Heart left ventricle (tissue), 16 donors: Measurements from ENCODE around the gene SPTBN4. TPM values are rescaled to one million over a fixed set of nuclear protein-coding genes. Genes with fewer than 3 reads are reported as not detected.

Source experiments
- ATAC-seq, 4 donors: fragments of 200-7000 bp; cut with Tn5 transposase; one replicate each; pipeline ENCODE4 v1.9.1; 2020 to 2022; ENCODE audit warnings: moderate library complexity in 4 of 4, mild to moderate bottlenecking in 3 of 4, moderate number of reproducible peaks in 1 of 4
- DNase-seq, 5 donors: peaks; one replicate each; pipeline ENCODE4 v3.0.0-alpha.2; 2020
- H3K27ac ChIP-seq, 12 donors: fragments of 200-600 bp; sonication (generic) in 4 of 12; one replicate each; pipeline versions ENCODE4 v1.5.0 to v1.8.0; 2016 to 2022; ENCODE audit warnings: mild to moderate bottlenecking in 2 of 12
- H3K27me3 ChIP-seq, 9 donors: fragments of 200-600 bp; sonication (generic) in 2 of 9; one replicate each; pipeline versions ENCODE4 v1.5.1 to v1.8.0; 2016 to 2022; ENCODE audit warnings: mild to moderate bottlenecking in 3 of 9
- H3K36me3 ChIP-seq, 9 donors: fragments of 200-600 bp; sonication (generic) in 2 of 9; one replicate each; pipeline versions ENCODE4 v1.5.0 to v1.8.0; 2018 to 2022; ENCODE audit warnings: mild to moderate bottlenecking in 2 of 9
- H3K4me1 ChIP-seq, 12 donors: fragments of 200-600 bp; sonication (generic) in 4 of 12; one replicate each; pipeline versions ENCODE4 v1.5.0 to v1.8.0; 2016 to 2022; ENCODE audit warnings: mild to moderate bottlenecking in 3 of 12
- H3K4me3 ChIP-seq, 12 donors: fragments of 200-600 bp; sonication (generic) in 4 of 12; one replicate each; pipeline versions ENCODE4 v1.5.0 to v1.8.0; 2017 to 2022; ENCODE audit warnings: mild to moderate bottlenecking in 9 of 12, moderate library complexity in 4 of 12
- H3K9me3 ChIP-seq, 12 donors: fragments of 200-600 bp; sonication (generic) in 4 of 12; one replicate each; pipeline versions ENCODE4 v1.5.0 to v1.8.0; 2016 to 2022; ENCODE audit warnings: mild to moderate bottlenecking in 1 of 12
- POLR2A ChIP-seq, 2 donors: fragments of 450-650 bp; IDR thresholded peaks; one replicate each; pipeline ENCODE4 v1.6.1; 2017; ENCODE audit warnings: antibody characterized with exemption in 2 of 2, mild to moderate bottlenecking in 2 of 2, moderate library complexity in 2 of 2
- WGBS, 4 donors: extraction: QIAGEN DNeasy Blood & Tissue Kit in 2 of 4; methylation state at CpG; one replicate each; pipeline versions ENCODE4 v1.1.5 to v1.1.7; 2013 to 2018; 5-methylcytosine and 5-hydroxymethylcytosine counted together
- intact Hi-C, 10 donors: fragments of 100-400 bp; cut with DNase I; formaldehyde crosslinking; loops; one replicate each; pipeline versions ENCODE4 v1.11.1 to v1.14.2; 2022
- polyA plus RNA-seq, 2 donors: library from polyadenylated mRNA; stranded (reverse); fragments of 200-250 nt; gene quantifications; one replicate each; pipeline ENCODE4 v1.2.3, GENCODE V29; 2013
- total RNA-seq, 9 donors: library from RNA; depleted of rRNA in 2 of 9; stranded (reverse); fragments of >200 nt in 2 of 9; fragmentation: NEBNext Ultra II Directional in 3 of 9; extraction: Animal tissue kit (Norgen Biotek cat#: 25700) in 3 of 9; gene quantifications; one replicate each; pipeline versions ENCODE4 v1.1.0 to v1.2.4, GENCODE V29; 2016 to 2023
- TF ChIP-seq, protein P1 (sequence below), 12 donors: fragments of 200-600 bp; sonication (generic) in 4 of 12; IDR thresholded peaks; one replicate each; pipeline versions ENCODE4 v1.5.0 to v1.8.0; 2018 to 2022; ENCODE audit warnings: antibody characterized with exemption in 12 of 12, mild to moderate bottlenecking in 5 of 12
- donor health status: ischemic (EF 13 %, LVEDD 7.1; RV severe dilation, severe dysfunction).
- donor health status: healthy with polysubstance abuse.
- donor health status: DM: no; HTN: yes; CAD: no.
- donor health status: DM: no; HTN: no; CAD: no.
- donor health status: ischemic (EF 25% LVEDD 6.9; RV normal size, moderate dysfunction).
- donor health status: ischemic (EF 25% LVEDD 5.7; RV mildly dilated, moderate dysfunction).
- donor health status: healthy.
- donor health status: DM: yes; HTN: yes; CAD: no.
- donor health status: ischemic (EF 35%, LVEDD 5.7; RV mildly dilated, moderate dysfunction).
- donor health status: nonischemic (EF 11% LVEDD 7.7; RV severe dilation, severe dysfunction).
- donor health status: DM: yes; HTN: yes; CAD: no.
- donor health status: PGD.
- donor health status: ischemic (EF 29% LVEDD 5.4; RV normal size, mild dysfunction).
- donor health status: nonischemic (EF 23%, LVEDD 6.1; RV moderate dilation, normal function).

SPTBN4 gene
- total and polyA plus RNA-seq, 11 donors, result 1.9 to 8.7 (median 4.2) TPM

DNA sequence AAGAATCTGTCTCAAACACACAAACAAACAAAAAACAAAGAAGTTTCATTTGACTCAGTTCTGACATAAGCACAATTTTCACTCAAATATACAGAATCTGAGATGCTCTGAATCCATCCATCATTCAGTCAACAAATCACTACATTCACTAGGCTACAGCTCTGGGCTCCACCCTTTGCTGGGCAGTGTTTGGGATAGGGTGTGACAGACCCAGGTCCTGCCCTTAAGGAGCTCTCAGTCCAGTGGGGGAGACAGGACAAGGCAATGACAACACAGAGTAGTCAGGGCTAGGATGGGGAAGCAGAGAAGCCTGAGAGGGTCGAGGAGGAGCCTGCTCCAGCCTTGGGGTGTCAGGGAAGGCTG lies 45.3 kb downstream of the SPTBN4 start:
- H3K36me3 ChIP-seq, result no peaks in the 10 kb centered on the region
- peaks cover 0 to 10% (median 0%) of the 10 kb centered on the region in 12 donors for H3K4me1 ChIP-seq
- H3K9me3 ChIP-seq, result no peaks in the 10 kb centered on the region
- ATAC-seq, result peak in 2 of 4 donors; percentile 12 to 32
- no peak overlapping the region for H3K4me3 ChIP-seq
- no peak overlapping the region for H3K27ac ChIP-seq
- WGBS, 4 donors, result 15 to 20% (median 17%) methylated on average over 1 of the region's 1 CpG
- no peak for DNase-seq
- peaks cover 9 to 41% (median 19%) of the 10 kb centered on the region in 9 donors for H3K27me3 ChIP-seq
- TF ChIP-seq POLR2A (IDR thresholded peaks at IDR 0.05), result no peak
- TF ChIP-seq, protein P1, sequence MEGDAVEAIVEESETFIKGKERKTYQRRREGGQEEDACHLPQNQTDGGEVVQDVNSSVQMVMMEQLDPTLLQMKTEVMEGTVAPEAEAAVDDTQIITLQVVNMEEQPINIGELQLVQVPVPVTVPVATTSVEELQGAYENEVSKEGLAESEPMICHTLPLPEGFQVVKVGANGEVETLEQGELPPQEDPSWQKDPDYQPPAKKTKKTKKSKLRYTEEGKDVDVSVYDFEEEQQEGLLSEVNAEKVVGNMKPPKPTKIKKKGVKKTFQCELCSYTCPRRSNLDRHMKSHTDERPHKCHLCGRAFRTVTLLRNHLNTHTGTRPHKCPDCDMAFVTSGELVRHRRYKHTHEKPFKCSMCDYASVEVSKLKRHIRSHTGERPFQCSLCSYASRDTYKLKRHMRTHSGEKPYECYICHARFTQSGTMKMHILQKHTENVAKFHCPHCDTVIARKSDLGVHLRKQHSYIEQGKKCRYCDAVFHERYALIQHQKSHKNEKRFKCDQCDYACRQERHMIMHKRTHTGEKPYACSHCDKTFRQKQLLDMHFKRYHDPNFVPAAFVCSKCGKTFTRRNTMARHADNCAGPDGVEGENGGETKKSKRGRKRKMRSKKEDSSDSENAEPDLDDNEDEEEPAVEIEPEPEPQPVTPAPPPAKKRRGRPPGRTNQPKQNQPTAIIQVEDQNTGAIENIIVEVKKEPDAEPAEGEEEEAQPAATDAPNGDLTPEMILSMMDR (IDR thresholded peaks at IDR 0.05), result no peak
- intact Hi-C loops, result loop anchor here in 2 of 10 donors (2.0 to 5.0 kb wide), 2 partner anchors 27 to 35 kb away; no protein-coding TSS in a partner anchor

- WGBS, 4 donors, result 2 to 8% (median 5%) methylated on average over 45 to 105 of the region's 105 CpGs
- Histone ChIP-seq H3K27ac (no peak overlapping the region), H3K36me3 (no peaks in the 10 kb centered on the region), H3K4me3 (peak overlapping the region in 3 of 12 donors; percentile 16 to 32 (median 22)), H3K9me3 (no peaks in the 10 kb centered on the region), H3K4me1 (peaks cover 0 to 10% (median 0%) of the 10 kb centered on the region in 12 donors), H3K27me3 (peaks cover 9 to 41% (median 19%) of the 10 kb centered on the region in 9 donors)
- ATAC-seq (peak in 3 of 4 donors; percentile 20 to 72 (median 59)), DNase-seq (no peak)
- TF ChIP-seq, protein P1 (IDR thresholded peaks at IDR 0.05), result no peak
- TF ChIP-seq POLR2A (IDR thresholded peaks at IDR 0.05), result no peak
- intact Hi-C loops, result loop anchor here in 2 of 10 donors (2.0 to 5.0 kb wide), 2 partner anchors 28 to 35 kb away; no protein-coding TSS in a partner anchor
Measured at GRCh38 chr19:40512473-40513344, 45.9 kb downstream of the SPTBN4 start.

DNA sequence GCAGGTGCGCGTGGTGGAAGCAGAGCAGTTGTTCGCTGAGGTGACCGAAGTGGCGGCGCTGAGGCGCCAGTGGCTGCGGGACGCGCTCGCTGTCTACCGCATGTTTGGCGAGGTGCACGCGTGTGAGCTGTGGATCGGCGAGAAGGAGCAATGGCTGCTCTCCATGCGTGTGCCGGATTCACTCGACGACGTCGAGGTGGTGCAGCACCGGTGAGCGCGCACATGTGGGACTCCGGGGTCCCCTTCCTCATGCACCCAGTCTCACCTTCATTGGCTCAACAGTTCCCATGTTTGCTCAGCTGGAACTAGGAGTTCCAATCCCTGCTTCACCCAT lies 46.5 kb downstream of the SPTBN4 start:
- Histone ChIP-seq H3K36me3 (no peaks in the 10 kb centered on the region), H3K27me3 (peaks cover 9 to 41% (median 19%) of the 10 kb centered on the region in 9 donors), H3K9me3 (no peaks in the 10 kb centered on the region), H3K4me3 (no peak overlapping the region), H3K27ac (no peak overlapping the region), H3K4me1 (peaks cover 0 to 10% (median 0%) of the 10 kb centered on the region in 12 donors)
- WGBS, 4 donors, result 52 to 76% (median 59%) methylated on average over 27 of the region's 27 CpGs
- intact Hi-C loops, result loop anchor here in 2 of 10 donors (2.0 to 5.0 kb wide), 2 partner anchors 29 to 36 kb away; no protein-coding TSS in a partner anchor
- TF ChIP-seq, protein P1 (IDR thresholded peaks at IDR 0.05), result no peak
- TF ChIP-seq POLR2A (IDR thresholded peaks at IDR 0.05), result no peak
- ATAC-seq, result no peak
- no peak for DNase-seq

DNA sequence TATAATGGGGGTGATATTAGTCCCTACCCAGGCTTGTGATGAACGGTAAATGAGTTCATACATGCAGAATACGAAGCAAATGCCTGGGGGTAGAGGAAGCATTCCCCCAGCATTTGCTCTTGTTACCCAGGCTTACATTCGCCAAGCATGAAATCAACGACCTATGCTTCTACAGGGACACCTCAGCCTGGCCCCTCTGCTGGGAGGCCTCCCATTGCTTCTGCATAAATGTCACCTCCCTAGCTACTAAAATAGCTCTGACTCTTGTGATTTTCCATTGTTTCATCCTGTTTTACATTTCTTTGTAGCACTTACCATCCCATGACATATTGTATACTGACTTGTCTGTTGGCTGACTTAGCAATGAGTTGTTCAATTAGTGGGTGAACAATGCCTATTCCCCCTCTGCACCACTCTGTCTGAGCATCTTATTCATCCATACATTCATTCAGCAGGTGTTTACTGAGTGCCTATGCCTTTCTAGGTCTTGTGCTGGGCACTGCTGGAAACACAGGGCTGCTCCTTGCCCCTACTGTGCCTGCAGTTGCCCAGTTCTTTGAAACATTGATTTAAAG lies 47.0 kb downstream of the SPTBN4 start:
- intact Hi-C loops, result loop anchor here in 2 of 10 donors (2.0 to 5.0 kb wide), 2 partner anchors 29 to 37 kb away; no protein-coding TSS in a partner anchor
- H3K27me3 ChIP-seq, result peaks cover 9 to 44% (median 19%) of the 10 kb centered on the region in 9 donors
- ATAC-seq (no peak), DNase-seq (no peak)
- peaks cover 0 to 10% (median 0%) of the 10 kb centered on the region in 12 donors for H3K4me1 ChIP-seq
- WGBS, 4 donors, result 79 to 94% (median 84%) methylated on average over 4 of the region's 4 CpGs
- no peaks in the 10 kb centered on the region for H3K9me3 ChIP-seq
- H3K27ac ChIP-seq, result no peak overlapping the region
- H3K4me3 ChIP-seq, result no peak overlapping the region
- H3K36me3 ChIP-seq, result no peaks in the 10 kb centered on the region
- no peak for TF ChIP-seq POLR2A (IDR thresholded peaks at IDR 0.05)
- TF ChIP-seq, protein P1 (IDR thresholded peaks at IDR 0.05), result no peak
